ENCODE data around the gene ATRIP. TPM values are rescaled to one million over a fixed set of nuclear protein-coding genes. Genes with fewer than 3 reads are reported as not detected.

ATRIP gene
- total RNA-seq, 1 donor from 2014 or later = 15.8 TPM

DNA sequence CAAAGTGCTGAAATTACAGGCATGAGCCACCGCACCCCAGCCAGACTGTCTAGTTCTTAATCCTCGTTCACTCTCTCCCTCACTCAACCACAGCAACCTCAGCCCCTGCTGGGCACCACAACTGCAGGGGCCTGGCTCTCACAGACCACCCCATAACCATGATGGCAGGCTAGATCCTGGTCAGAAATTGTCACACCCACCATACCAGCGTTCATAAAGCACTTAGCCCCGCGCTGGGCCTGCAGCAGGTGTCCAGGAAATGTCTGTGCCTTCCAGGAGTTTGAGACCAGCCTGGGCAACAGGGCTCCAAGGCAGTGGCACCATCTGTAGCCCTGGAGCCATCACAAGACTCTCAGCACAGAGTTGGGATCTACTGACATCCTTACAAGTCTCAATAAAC lies 55.6 kb downstream of the ATRIP start:
- DNase-seq = no peak
- Mint-ChIP-seq H3K9me3 (ENCODE audit: unreplicated experiment) (peaks cover 10% of the 10 kb centered on the region), H3K4me1 (ENCODE audit: low read depth, unreplicated experiment) (peaks cover 15% of the 10 kb centered on the region), H3K27me3 (ENCODE audit: unreplicated experiment) (peaks cover 8% of the 10 kb centered on the region), H3K27ac (ENCODE audit: unreplicated experiment) (no peak overlapping the region), H3K4me3 (ENCODE audit: unreplicated experiment) (peak overlapping the region; percentile 62), H3K36me3 (ENCODE audit: unreplicated experiment) (peaks cover 13% of the 10 kb centered on the region)
- no peak for TF ChIP-seq CTCF (IDR thresholded peaks at IDR 0.05; ENCODE audit: partially characterized antibody, unreplicated experiment)

- Mint-ChIP-seq H3K27ac (ENCODE audit: unreplicated experiment) (peak overlapping the region; percentile 64), H3K36me3 (ENCODE audit: unreplicated experiment) (peaks cover 10% of the 10 kb centered on the region), H3K4me1 (ENCODE audit: low read depth, unreplicated experiment) (peaks cover 17% of the 10 kb centered on the region), H3K27me3 (ENCODE audit: unreplicated experiment) (peaks cover 7% of the 10 kb centered on the region), H3K9me3 (ENCODE audit: unreplicated experiment) (peaks cover 10% of the 10 kb centered on the region), H3K4me3 (ENCODE audit: unreplicated experiment) (peak overlapping the region; percentile 62)
- TF ChIP-seq CTCF (IDR thresholded peaks at IDR 0.05; ENCODE audit: partially characterized antibody, unreplicated experiment) = no peak
- peak; percentile 29 for DNase-seq
Observed at GRCh38 chr3:48502728-48503168, 56.2 kb downstream of the ATRIP start.

- H3K27me3 Mint-ChIP-seq (ENCODE audit: unreplicated experiment) = peaks cover 7% of the 10 kb centered on the region
- no peak for TF ChIP-seq CTCF (IDR thresholded peaks at IDR 0.05; ENCODE audit: partially characterized antibody, unreplicated experiment)
- peaks cover 3% of the 10 kb centered on the region for H3K36me3 Mint-ChIP-seq (ENCODE audit: unreplicated experiment)
- peak; percentile 43 for DNase-seq
- no peak overlapping the region for H3K27ac Mint-ChIP-seq (ENCODE audit: unreplicated experiment)
- H3K4me3 Mint-ChIP-seq (ENCODE audit: unreplicated experiment) = peak overlapping the region; percentile 62
- peaks cover 17% of the 10 kb centered on the region for H3K4me1 Mint-ChIP-seq (ENCODE audit: low read depth, unreplicated experiment)
- peaks cover 9% of the 10 kb centered on the region for H3K9me3 Mint-ChIP-seq (ENCODE audit: unreplicated experiment)
Observed at GRCh38 chr3:48503401-48504050, 57.0 kb downstream of the ATRIP start.

- Mint-ChIP-seq H3K36me3 (ENCODE audit: unreplicated experiment) (no peaks in the 10 kb centered on the region), H3K4me3 (ENCODE audit: unreplicated experiment) (peak within 1 kb of the TSS; percentile 62), H3K27ac (ENCODE audit: unreplicated experiment) (no peak within 1 kb of the TSS), H3K9me3 (ENCODE audit: unreplicated experiment) (peaks cover 8% of the 10 kb centered on the region), H3K4me1 (ENCODE audit: low read depth, unreplicated experiment) (peaks cover 17% of the 10 kb centered on the region), H3K27me3 (ENCODE audit: unreplicated experiment) (peaks cover 7% of the 10 kb centered on the region)
- DNase-seq = peak; percentile 72
- TF ChIP-seq CTCF (IDR thresholded peaks at IDR 0.05; ENCODE audit: partially characterized antibody, unreplicated experiment) = no peak
Observed at GRCh38 chr3:48504051-48504946, 57.8 kb downstream of the ATRIP start, which contains the start of gene SHISA5. Gene SHISA5 (minus strand): TSS chr3:48504174. CDS start chr3:48504094, 80 bp downstream.
